Ascending aorta (tissue), 2 donors: ENCODE data around the gene SCGB1D1. TPM values are rescaled to one million over a fixed set of nuclear protein-coding genes. Genes with fewer than 3 reads are reported as not detected.

Experiments
- DNase-seq, 2 donors: peaks; one replicate each; pipeline ENCODE4 v3.0.0-alpha.2; 2019; ENCODE audit warnings: low spot score in 2 of 2
- H3K27ac ChIP-seq, 2 donors: fragments of 200-600 bp; sonication (generic); one replicate each; pipeline ENCODE4 v1.5.1; 2016 to 2017; ENCODE audit warnings: mild to moderate bottlenecking in 1 of 2
- H3K27me3 ChIP-seq: fragments of 200-600 bp; sonication (generic); one replicate; pipeline ENCODE4 v1.5.1; 2017
- H3K36me3 ChIP-seq, 2 donors: fragments of 200-600 bp; sonication (generic); one replicate each; pipeline ENCODE4 v1.5.1; 2016
- H3K4me1 ChIP-seq, 2 donors: fragments of 200-600 bp; sonication (generic); one replicate each; pipeline ENCODE4 v1.5.1; 2016 to 2017; ENCODE audit warnings: mild to moderate bottlenecking in 1 of 2
- H3K4me3 ChIP-seq, 2 donors: fragments of 200-600 bp; sonication (generic); one replicate each; pipeline ENCODE4 v1.5.1; 2016 to 2017; ENCODE audit warnings: mild to moderate bottlenecking in 1 of 2
- H3K9me3 ChIP-seq, 2 donors: fragments of 200-600 bp; sonication (generic); one replicate each; pipeline ENCODE4 v1.5.1; 2016
- CTCF ChIP-seq, 3 experiments: fragments of 200-600 bp in 2 of 3; fragments of 450-650 bp in 1 of 3; sonication (generic) in 2 of 3; IDR thresholded peaks; one replicate each; pipeline ENCODE4 v1.5.1; 2016 to 2019; ENCODE audit warnings: antibody characterized with exemption in 3 of 3, mild to moderate bottlenecking in 1 of 3, moderate library complexity in 1 of 3
- intact Hi-C: fragments of 100-400 bp; cut with DNase I; formaldehyde crosslinking; loops from one replicate; pipeline ENCODE4 v1.15.1; 2023
- total RNA-seq: library from RNA; depleted of rRNA; stranded (reverse); fragments of >200 nt; gene quantifications from one replicate; pipeline ENCODE4 v1.1.0, GENCODE V29; 2016

SCGB1D1 gene
- total RNA-seq, 1 donor from 2014 or later, result not detected

GRCh38 chr11:62143727-62144126 is 46.3 kb upstream of the SCGB1D1 start:
- no peak for DNase-seq
- no peak for TF ChIP-seq CTCF (IDR thresholded peaks at IDR 0.05)
- H3K4me1 ChIP-seq, result no peaks in the 10 kb centered on the region
- H3K9me3 ChIP-seq, result no peaks in the 10 kb centered on the region
- H3K27me3 ChIP-seq, result no peaks in the 10 kb centered on the region
- intact Hi-C loops, result no loop called here
- peaks cover 65 to 73% of the 10 kb centered on the region in 2 donors for H3K36me3 ChIP-seq
- H3K4me3 ChIP-seq, result no peak overlapping the region
- no peak overlapping the region for H3K27ac ChIP-seq

GRCh38 chr11:62144641-62145255 is 45.3 kb upstream of the SCGB1D1 start:
- Histone ChIP-seq H3K27ac (no peak overlapping the region), H3K27me3 (no peaks in the 10 kb centered on the region), H3K4me1 (no peaks in the 10 kb centered on the region), H3K36me3 (peaks cover 64 to 68% of the 10 kb centered on the region in 2 donors), H3K4me3 (no peak overlapping the region), H3K9me3 (no peaks in the 10 kb centered on the region)
- intact Hi-C loops, result no loop called here
- peak in 1 of 2 donors; percentile 47 for DNase-seq
- no peak for TF ChIP-seq CTCF (IDR thresholded peaks at IDR 0.05)

GRCh38 chr11:62145261-62145871 is 44.6 kb upstream of the SCGB1D1 start:
- Histone ChIP-seq H3K4me3 (no peak overlapping the region), H3K27ac (no peak overlapping the region), H3K9me3 (no peaks in the 10 kb centered on the region), H3K27me3 (no peaks in the 10 kb centered on the region), H3K4me1 (no peaks in the 10 kb centered on the region), H3K36me3 (peaks cover 64 to 68% of the 10 kb centered on the region in 2 donors)
- no peak for TF ChIP-seq CTCF (IDR thresholded peaks at IDR 0.05)
- intact Hi-C loops, result no loop called here
- peak in 1 of 2 donors; percentile 48 for DNase-seq

GRCh38 chr11:62146476-62147200 is 43.4 kb upstream of the SCGB1D1 start:
- Histone ChIP-seq H3K4me3 (no peak overlapping the region), H3K36me3 (peaks cover 63 to 68% of the 10 kb centered on the region in 2 donors), H3K27ac (no peak overlapping the region), H3K27me3 (no peaks in the 10 kb centered on the region), H3K4me1 (no peaks in the 10 kb centered on the region), H3K9me3 (no peaks in the 10 kb centered on the region)
- intact Hi-C loops, result no loop called here
- DNase-seq, result peak in 1 of 2 donors; percentile 49
- TF ChIP-seq CTCF (IDR thresholded peaks at IDR 0.05), result no peak

GRCh38 chr11:62147545-62147944 is 42.5 kb upstream of the SCGB1D1 start:
- intact Hi-C loops, result no loop called here
- no peak overlapping the region for H3K4me3 ChIP-seq
- no peak for DNase-seq
- peaks cover 67 to 73% of the 10 kb centered on the region in 2 donors for H3K36me3 ChIP-seq
- no peak overlapping the region for H3K27ac ChIP-seq
- no peaks in the 10 kb centered on the region for H3K27me3 ChIP-seq
- TF ChIP-seq CTCF (IDR thresholded peaks at IDR 0.05), result no peak
- H3K9me3 ChIP-seq, result no peaks in the 10 kb centered on the region
- no peaks in the 10 kb centered on the region for H3K4me1 ChIP-seq
